Panc1 (cell line): Measurements from ENCODE around the gene TMEM161A. TPM values are rescaled to one million over a fixed set of nuclear protein-coding genes. Genes with fewer than 3 reads are reported as not detected.

Experiments used
- ATAC-seq: fragments of 200-7000 bp; cut with Tn5 transposase; 2 replicates; pipeline ENCODE4 v1.9.1; 2020; ENCODE audit warnings: mild to moderate bottlenecking, moderate library complexity
- BruUV-seq: library from RNA; stranded (reverse); fragments of 400-500 nt; replicated peaks from 2 replicates; lab custom pipeline; 2021; lab: Mats Ljungman, UMichigan
- CTCF ChIA-PET: fragments of 300-600 bp; sonication (Branson Sonifier 250); formaldehyde crosslinking; loops from one replicate; lab custom pipeline; 2022; ENCODE audit warnings: antibody characterized with exemption; lab: Charles Lee
- POLR2A ChIA-PET: fragments of 300-600 bp; sonication (Branson Sonifier 250); formaldehyde crosslinking; loops from one replicate; lab custom pipeline; 2022; ENCODE audit warnings: antibody characterized with exemption; lab: Charles Lee
- DNase-seq: peaks from one replicate; pipeline ENCODE4 v3.0.0-alpha.2; 2010; ENCODE audit warnings: low read depth, low spot score
- H3K27ac ChIP-seq: 2 replicates; pipeline ENCODE4 v1.5.1; 2011; ENCODE audit warnings: mild to moderate bottlenecking, low read length, inconsistent platforms
- H3K27me3 ChIP-seq: fragments of 200-500 bp; sonication (Bioruptor generic); 2 replicates; pipeline ENCODE4 v1.6.0; 2014; ENCODE audit warnings: low read length, inconsistent platforms; ENCODE audit not compliant: control insufficient read depth, insufficient read depth
- H3K36me3 ChIP-seq: fragments of 200-500 bp; sonication (Bioruptor generic); 2 replicates; pipeline ENCODE4 v1.5.1; 2014; ENCODE audit warnings: inconsistent platforms, mild to moderate bottlenecking, low read length, moderate library complexity; ENCODE audit not compliant: control insufficient read depth, insufficient read depth
- H3K4me1 ChIP-seq: 2 replicates; pipeline ENCODE4 v1.5.1; 2011; ENCODE audit warnings: inconsistent platforms, mild to moderate bottlenecking, low read length, moderate library complexity; ENCODE audit not compliant: control insufficient read depth, insufficient read depth
- H3K4me3 ChIP-seq, 2 experiments: 2 replicates each; pipeline ENCODE4 v1.5.1; 2011 to 2012; ENCODE audit warnings: low read depth in 2 of 2, low read length in 2 of 2, mild to moderate bottlenecking in 2 of 2, inconsistent platforms in 1 of 2, moderate library complexity in 1 of 2
- H3K9me3 ChIP-seq: fragments of 200-500 bp; sonication (Bioruptor generic); 2 replicates; pipeline ENCODE4 v1.5.1; 2014; ENCODE audit warnings: low read depth, mild to moderate bottlenecking, inconsistent platforms, low read length, moderate library complexity; ENCODE audit not compliant: control insufficient read depth, insufficient read depth
- POLR2AphosphoS5 ChIP-seq: IDR thresholded peaks from 2 replicates; pipeline ENCODE4 v1.6.1; 2012; ENCODE audit warnings: mild to moderate bottlenecking, low read depth, low read length, moderate library complexity
- SIN3A ChIP-seq: IDR thresholded peaks from 2 replicates; pipeline ENCODE4 v1.6.1; 2012; ENCODE audit warnings: low read depth, mild to moderate bottlenecking, low read length, moderate library complexity, borderline replicate concordance; ENCODE audit not compliant: insufficient read depth
- TCF7L2 ChIP-seq: IDR thresholded peaks from 2 replicates; pipeline ENCODE4 v1.6.1; 2011; ENCODE audit warnings: mild to moderate bottlenecking, low read depth, low read length, inconsistent platforms
- in situ Hi-C: cut with HindIII; loops from 2 replicates; pipeline ENCODE4 v1.10.0; 2016; ENCODE audit warnings: low sequenced_read_pairs, low pct_unique_long_range_greater_than_20kb
- intact Hi-C: fragments of 100-400 bp; cut with micrococcal nuclease; formaldehyde crosslinking; loops from one replicate; pipeline ENCODE4 v1.10.0; 2022; ENCODE audit not compliant: unreplicated experiment
- total RNA-seq: library from RNA; stranded (reverse); gene quantifications from one replicate; pipeline ENCODE4 v1.2.1, GENCODE V29; 2021; ENCODE audit not compliant: unreplicated experiment
- TF ChIP-seq, protein P1 (sequence below), 2 experiments: IDR thresholded peaks; 2 replicates each; pipeline ENCODE4 v1.6.1; 2011 to 2012; ENCODE audit warnings: low read depth in 2 of 2, control low read depth in 1 of 2, low read length in 1 of 2, mild to moderate bottlenecking in 1 of 2, moderate library complexity in 1 of 2; ENCODE audit not compliant: insufficient read depth in 1 of 2
- TF ChIP-seq, protein P2 (sequence below): fragments of 450-650 bp; IDR thresholded peaks from 2 replicates; pipeline ENCODE4 v1.5.1; 2017; ENCODE audit warnings: mild to moderate bottlenecking

The TMEM161A gene
- total RNA-seq, 1 experiment from 2014 or later = 26.7 TPM

DNA sequence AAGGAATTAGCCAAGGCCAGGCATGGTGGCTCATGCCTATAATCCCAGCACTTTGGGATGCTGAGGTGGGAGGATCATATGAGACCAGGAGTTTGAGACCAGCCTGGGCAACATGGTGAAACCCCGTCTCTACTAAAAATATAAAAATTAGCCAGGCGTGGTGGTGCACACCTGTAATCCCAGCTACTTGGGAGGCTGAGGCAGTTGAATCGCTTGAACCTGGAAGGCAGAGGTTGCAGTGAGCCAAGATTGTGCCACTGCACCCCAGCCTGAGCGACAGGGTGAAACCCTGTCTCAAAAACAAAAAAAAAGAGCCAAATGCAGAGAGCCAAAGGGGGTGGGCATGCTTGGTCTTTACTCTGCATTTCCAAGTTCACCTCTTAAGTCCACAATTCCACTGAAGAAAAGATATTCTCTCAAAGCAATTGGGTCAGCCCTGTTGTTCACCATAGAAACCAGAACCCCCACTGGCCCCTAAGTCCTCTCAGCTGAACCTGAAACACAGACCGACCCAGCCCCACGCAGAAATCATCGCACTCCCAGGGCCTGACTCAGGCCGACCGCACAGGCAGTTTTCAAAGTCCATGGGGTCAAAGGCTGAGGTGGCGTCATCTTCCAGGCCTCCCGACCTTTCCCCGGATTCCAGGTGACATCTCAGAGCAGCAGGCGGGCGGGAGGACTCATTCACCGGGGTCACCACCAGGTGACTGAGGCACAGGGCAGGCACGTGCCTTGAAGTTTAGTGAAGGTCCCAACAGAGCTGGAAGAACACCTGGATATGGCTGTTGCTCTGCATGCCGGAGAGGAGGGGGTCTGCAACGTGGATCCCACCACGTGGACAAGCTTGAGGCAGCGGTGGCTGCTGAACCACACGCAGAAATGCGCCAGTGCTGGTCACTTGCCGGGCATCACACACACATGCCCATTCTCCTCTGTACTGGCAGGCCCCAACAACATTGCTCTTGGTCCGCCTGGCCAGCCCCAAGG is 41.3 kb downstream of the TMEM161A start:
- H3K4me1 ChIP-seq = no peaks in the 10 kb centered on the region
- H3K27me3 ChIP-seq = no peaks in the 10 kb centered on the region
- H3K9me3 ChIP-seq = no peaks in the 10 kb centered on the region
- no peaks in the 10 kb centered on the region for H3K36me3 ChIP-seq
- no peak for TF ChIP-seq TCF7L2
- TF ChIP-seq SIN3A = no peak
- TF ChIP-seq, protein P1, sequence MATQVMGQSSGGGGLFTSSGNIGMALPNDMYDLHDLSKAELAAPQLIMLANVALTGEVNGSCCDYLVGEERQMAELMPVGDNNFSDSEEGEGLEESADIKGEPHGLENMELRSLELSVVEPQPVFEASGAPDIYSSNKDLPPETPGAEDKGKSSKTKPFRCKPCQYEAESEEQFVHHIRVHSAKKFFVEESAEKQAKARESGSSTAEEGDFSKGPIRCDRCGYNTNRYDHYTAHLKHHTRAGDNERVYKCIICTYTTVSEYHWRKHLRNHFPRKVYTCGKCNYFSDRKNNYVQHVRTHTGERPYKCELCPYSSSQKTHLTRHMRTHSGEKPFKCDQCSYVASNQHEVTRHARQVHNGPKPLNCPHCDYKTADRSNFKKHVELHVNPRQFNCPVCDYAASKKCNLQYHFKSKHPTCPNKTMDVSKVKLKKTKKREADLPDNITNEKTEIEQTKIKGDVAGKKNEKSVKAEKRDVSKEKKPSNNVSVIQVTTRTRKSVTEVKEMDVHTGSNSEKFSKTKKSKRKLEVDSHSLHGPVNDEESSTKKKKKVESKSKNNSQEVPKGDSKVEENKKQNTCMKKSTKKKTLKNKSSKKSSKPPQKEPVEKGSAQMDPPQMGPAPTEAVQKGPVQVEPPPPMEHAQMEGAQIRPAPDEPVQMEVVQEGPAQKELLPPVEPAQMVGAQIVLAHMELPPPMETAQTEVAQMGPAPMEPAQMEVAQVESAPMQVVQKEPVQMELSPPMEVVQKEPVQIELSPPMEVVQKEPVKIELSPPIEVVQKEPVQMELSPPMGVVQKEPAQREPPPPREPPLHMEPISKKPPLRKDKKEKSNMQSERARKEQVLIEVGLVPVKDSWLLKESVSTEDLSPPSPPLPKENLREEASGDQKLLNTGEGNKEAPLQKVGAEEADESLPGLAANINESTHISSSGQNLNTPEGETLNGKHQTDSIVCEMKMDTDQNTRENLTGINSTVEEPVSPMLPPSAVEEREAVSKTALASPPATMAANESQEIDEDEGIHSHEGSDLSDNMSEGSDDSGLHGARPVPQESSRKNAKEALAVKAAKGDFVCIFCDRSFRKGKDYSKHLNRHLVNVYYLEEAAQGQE (IDR thresholded peaks at IDR 0.05; ENCODE audit: insufficient read depth in 1 of 2, low read depth in 2 of 2, low read length in 1 of 2) = no peak
- TF ChIP-seq, protein P2, sequence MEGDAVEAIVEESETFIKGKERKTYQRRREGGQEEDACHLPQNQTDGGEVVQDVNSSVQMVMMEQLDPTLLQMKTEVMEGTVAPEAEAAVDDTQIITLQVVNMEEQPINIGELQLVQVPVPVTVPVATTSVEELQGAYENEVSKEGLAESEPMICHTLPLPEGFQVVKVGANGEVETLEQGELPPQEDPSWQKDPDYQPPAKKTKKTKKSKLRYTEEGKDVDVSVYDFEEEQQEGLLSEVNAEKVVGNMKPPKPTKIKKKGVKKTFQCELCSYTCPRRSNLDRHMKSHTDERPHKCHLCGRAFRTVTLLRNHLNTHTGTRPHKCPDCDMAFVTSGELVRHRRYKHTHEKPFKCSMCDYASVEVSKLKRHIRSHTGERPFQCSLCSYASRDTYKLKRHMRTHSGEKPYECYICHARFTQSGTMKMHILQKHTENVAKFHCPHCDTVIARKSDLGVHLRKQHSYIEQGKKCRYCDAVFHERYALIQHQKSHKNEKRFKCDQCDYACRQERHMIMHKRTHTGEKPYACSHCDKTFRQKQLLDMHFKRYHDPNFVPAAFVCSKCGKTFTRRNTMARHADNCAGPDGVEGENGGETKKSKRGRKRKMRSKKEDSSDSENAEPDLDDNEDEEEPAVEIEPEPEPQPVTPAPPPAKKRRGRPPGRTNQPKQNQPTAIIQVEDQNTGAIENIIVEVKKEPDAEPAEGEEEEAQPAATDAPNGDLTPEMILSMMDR = no peak
- no peak for TF ChIP-seq POLR2AphosphoS5
- DNase-seq = no peak
- H3K4me3 ChIP-seq = no peak overlapping the region
- no TSS peak for BruUV-seq
- intact Hi-C loops = no loop called here
- POLR2A ChIA-PET = no interaction called here
- no peak overlapping the region for H3K27ac ChIP-seq
- CTCF ChIA-PET = interaction anchor here (0.6 kb wide), 1 partner anchor 124 kb away, joined by 9 read pairs; no protein-coding TSS in a partner anchor
- no peak for ATAC-seq
- in situ Hi-C loops = no loop called here

DNA sequence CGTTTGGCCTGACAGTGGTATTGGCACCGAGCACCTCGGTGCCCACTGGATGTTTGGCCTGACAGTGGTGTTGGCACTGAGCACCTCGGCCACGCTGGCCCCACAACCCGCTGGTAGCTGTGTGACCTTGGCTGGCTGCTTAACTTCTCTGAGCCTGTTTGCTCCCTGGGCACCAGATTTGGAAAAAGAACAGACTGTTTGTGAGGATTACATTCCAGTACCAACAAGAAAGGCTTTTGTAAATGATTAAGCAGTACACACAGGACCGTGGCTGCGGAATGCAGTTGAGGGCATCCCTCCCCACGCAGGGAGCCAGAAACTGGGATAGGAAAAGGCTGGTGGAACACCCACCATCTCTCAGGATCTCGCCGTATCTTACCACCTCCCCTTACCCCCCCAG is 42.6 kb downstream of the TMEM161A start:
- POLR2A ChIA-PET = no interaction called here
- Histone ChIP-seq H3K36me3 (no peaks in the 10 kb centered on the region), H3K4me1 (no peaks in the 10 kb centered on the region), H3K27me3 (no peaks in the 10 kb centered on the region), H3K27ac (no peak overlapping the region), H3K9me3 (no peaks in the 10 kb centered on the region), H3K4me3 (no peak overlapping the region)
- CTCF ChIA-PET = no interaction called here
- in situ Hi-C loops (no loop called here), intact Hi-C loops (no loop called here)
- no TSS peak for BruUV-seq
- no peak for DNase-seq
- no peak for ATAC-seq
- TF ChIP-seq POLR2AphosphoS5 (no peak), TCF7L2 (no peak), SIN3A (no peak)
- TF ChIP-seq, protein P2 = no peak
- TF ChIP-seq, protein P1 (IDR thresholded peaks at IDR 0.05; ENCODE audit: insufficient read depth in 1 of 2, low read depth in 2 of 2, low read length in 1 of 2) = no peak
